Fibroblast of skin of left quadriceps (primary cell): ENCODE measurements around the gene DNAJC17.

Experiments
- DNase-seq, 2 experiments: peaks; one replicate each; pipeline ENCODE4 v3.0.0-alpha.2; 2013; ENCODE audit warnings: low read depth in 2 of 2

Gene DNAJC17

GRCh38 chr15:40739854-40740253, 67.4 kb downstream of the DNAJC17 start:
- no peak for DNase-seq

DNA sequence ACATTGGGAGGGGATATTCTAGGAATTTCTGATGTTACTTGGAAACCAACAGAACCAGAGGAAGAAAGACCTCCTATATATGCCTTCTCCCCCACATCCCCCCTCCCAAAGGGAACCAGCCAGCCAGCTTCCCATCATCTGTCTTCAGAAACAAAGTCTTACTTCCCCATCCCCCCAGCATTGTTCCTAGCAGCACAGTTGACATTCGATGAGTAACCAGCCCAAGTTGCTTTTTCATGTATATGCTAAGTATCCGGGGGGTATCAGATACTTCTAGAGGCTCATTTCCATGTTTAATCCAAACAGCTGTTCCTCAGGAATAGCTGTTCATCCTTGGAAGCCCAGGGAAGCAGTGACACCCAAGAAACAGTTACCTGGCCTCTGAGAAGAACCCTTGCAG, 68.2 kb downstream of the DNAJC17 start:
- DNase-seq, result no peak

DNA sequence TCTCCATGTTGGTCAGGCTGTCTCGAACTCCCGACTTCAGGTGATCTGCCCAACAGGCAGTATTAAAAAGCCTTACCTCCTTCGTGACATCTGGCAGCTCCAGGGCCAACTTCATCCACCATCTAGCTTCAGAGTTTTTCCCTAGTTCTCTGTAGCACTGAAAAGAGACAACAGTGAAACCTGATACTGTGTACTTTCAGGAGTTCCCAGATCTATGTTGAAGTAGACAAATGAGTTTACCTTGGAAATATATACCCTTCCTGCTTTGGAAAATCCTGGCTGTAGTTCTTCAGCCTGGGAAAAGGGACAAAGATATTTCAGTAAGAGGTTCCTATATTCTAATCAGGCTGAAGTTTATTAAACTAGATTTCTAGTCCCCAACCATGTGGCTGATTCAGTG, 70.2 kb downstream of the DNAJC17 start:
- no peak for DNase-seq

GRCh38 chr15:40736575-40736974, 70.7 kb downstream of the DNAJC17 start:
- no peak for DNase-seq

GRCh38 chr15:40731034-40731433, 76.2 kb downstream of the DNAJC17 start:
- no peak for DNase-seq

GRCh38 chr15:40723919-40724318, 83.4 kb downstream of the DNAJC17 start:
- no peak for DNase-seq

DNA sequence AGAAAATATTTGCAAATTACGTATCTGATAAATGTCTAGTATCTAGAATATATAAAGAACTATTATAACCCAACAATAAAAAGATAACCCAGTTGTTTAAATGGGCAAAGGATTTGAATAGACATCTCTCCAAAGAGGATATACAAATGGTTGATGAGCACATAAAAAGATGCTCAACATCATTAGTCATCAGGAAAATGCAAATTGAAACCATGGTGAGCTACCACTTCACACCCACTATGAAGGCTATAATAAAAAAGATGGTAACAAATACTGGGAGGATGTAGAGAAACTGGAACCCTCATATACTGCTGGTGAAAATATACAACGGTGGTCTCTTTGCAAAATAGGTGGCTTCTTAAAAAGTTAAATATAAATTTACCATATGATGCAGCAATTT, 84.3 kb downstream of the DNAJC17 start:
- no peak for DNase-seq

DNA sequence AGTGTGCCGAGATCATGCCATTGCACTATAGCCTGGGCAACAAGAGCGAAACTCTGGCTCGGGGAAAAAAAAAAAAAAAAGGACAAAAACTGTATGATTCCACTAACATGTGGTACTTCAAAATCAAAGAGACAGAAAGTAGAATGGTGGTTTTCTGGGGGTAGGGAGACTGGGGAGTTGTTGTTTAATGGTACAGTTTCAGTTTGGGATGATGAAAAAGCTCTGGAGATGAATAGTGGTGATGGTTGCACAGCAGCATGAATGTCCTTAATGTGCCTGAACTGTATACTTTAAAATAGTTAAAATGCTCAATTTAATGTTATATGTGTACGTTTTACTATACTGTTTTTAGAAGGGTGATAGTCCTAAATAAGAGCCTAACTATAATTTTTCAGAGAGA, 84.9 kb downstream of the DNAJC17 start:
- DNase-seq, result no peak

DNA sequence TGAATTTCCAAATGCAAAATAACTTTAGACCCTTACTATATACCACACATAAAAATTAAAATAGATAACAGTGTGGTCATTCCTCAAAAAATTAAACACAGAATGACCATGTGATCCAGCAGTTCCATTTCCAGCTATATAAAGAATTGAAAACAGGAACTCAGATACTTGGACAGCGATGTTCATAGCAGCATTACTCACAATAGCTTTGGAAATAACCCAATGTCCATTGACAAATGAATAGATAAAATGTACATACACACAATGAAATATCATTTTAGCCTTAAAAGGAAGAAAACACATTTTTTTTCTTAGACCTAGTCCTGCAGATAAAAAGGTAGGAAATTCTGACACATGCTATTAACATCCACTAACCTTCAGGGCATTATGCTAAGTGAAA, 85.6 kb downstream of the DNAJC17 start:
- no peak for DNase-seq

GRCh38 chr15:40716165-40716564, 91.1 kb downstream of the DNAJC17 start:
- DNase-seq, result no peak
